HG03432 (cell line): ENCODE measurements around the gene IGFBP6.
A peak's percentile ranks its signal among the peaks of the same experiment; 100 is the strongest.
"Not testable (repeated sequence)": the region's sequence is repeated elsewhere in the genome, so short reads cannot be mapped to it uniquely, and the experiment has no call there.

Source experiments
- ATAC-seq: cut with Tn5 transposase; IDR thresholded peaks from one replicate; pipeline ENCODE4 v1.9.1; 2021; ENCODE audit warnings: mild to moderate bottlenecking, moderate library complexity; ENCODE audit not compliant: unreplicated experiment

The IGFBP6 gene

DNA sequence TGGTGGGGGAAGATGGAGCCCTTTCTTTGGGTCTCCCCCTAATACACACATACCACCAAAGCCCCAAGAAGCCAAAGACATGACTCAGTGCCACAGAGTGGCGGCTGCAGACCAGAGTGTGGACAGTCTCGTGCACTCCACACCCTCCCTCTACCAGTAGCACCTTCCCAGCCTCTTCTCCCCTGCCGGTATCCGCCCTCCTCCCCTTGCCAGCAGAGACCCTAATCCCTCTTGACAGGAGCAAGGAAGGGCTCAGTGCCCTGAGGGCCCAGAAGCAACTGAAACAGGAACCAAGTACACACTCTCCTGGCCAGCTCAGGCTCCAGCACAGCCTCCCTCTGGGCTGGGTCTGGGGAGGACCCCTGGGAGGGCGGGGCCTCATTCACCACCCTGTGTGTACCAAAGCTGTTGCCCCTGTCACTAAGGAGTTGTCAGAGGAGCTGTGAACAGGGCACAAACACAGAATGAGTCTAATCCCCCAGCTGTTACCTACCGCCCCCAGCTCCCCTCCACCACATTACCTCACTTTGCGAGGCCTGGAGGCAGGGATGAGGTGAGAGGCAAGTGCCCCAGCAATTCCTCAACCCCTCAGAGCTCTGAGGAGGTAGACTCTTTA lies 26.5 kb upstream of the IGFBP6 start:
- ATAC-seq: no peak

DNA sequence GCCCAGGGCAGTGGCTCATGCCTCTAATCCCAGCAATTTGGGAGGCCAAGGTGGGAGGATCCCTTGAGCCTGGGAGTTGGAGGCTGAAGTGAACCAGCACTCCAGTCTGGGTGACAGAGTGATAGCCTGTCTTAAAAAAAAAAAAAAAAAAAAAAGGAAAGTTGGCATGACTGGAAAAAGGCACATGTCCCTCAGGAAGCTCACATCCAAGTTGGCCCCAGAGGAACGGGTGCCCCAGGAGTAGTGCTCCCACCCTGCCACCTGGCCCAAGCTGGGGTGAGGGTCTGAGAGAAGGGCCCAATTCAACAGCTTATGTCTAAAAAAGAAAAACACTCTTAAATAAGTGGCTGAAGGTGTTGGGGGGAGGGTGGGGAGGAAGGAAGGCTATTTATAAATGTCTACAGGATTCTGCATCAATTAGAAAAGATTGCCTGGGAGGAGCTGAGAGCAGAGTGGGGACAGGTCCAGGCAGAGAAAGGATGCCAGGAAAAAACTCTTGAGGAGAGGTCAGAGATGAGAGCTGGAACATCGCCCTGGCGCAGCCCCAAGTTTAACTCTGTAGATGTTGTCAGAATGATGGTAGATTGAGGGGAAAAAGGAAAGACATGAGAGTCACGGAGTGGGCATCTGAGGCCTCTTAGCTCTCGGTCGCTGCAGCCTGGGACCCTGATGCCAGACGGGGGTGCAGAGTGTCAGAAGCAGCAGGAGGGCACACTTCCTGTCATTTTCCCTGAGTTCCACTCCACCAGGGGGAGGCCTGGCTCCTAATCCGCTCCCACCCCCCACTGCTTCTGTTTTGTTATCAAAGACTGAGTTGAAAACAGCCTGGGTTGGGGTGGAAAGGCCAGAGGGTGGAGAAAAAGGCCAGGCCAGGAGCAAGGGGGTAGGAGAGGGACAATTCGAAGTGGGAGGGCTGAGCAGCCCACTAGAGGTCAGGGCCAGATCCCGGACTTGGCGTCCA lies 25.6 kb upstream of the IGFBP6 start:
- no peak for ATAC-seq

DNA sequence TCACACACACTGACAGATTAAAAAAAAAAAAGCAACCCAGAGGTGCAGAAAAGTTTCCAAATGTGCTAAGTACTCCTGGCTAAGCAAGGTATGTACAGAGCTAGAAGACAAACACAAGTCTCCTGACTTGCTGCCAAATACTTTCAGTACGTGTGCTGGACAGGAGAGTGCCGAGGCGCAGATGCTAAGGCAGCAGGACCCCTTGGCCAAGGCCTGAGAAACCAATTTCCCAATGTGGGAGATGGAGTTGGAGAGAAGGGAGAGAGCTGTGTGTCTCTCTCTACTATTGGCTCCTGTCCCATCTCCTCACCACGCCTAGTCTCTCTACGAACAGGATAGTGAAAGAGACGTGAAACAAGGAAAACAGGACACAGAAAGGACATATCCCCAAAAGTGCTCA lies 23.6 kb upstream of the IGFBP6 start:
- ATAC-seq: no peak

DNA sequence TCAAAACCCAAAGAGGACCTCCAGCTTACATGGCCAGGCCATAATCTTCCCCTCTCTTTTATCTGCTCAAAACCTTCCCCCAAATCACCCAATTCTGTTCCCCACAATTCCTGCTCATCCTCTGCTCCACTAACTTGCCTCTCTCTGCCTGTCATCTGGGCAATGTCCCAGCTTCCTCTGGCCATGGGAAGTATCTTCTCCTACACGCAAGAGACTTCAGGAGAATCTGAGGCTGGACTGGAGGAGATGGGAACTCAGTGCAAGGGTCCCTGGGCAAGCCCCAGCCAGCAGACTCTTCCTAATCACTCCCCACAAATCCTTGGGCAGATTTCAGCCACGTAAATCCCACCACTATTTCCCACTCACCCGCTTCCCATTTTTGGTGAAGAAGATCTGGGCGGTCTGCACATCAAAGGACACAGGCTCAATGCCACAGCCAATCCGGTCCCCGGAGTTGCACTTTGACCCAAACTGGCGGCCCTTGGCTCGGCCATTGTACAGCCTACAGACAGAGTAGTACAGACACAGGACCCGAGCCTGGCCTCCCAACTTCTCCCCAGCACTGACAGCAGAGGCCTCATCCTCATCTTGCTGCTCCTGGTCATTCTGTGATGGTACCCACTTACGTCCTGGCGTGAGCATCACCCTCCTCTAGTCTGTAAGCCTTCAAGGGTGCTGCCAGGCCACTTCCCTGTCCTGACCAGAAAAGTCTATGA lies 23.0 kb upstream of the IGFBP6 start:
- no peak for ATAC-seq

DNA sequence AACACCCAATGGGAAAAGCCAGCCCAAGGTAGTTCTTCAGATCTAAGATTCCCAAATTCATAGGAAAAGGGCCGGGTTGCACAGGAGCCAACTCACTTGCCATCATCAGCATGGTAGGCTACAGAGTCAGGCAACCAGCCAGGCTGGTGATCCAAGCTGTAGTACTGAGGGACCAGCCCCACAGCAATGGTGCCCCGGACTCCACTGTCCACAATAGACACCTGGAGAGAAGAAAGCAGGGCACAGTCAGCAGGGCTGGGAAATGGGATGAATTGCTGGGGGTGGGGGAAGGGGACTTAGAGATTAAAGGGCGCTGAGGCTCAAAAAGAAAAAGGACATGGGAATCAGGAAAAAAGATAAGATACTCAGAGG lies 22.5 kb upstream of the IGFBP6 start:
- ATAC-seq: no peak

DNA sequence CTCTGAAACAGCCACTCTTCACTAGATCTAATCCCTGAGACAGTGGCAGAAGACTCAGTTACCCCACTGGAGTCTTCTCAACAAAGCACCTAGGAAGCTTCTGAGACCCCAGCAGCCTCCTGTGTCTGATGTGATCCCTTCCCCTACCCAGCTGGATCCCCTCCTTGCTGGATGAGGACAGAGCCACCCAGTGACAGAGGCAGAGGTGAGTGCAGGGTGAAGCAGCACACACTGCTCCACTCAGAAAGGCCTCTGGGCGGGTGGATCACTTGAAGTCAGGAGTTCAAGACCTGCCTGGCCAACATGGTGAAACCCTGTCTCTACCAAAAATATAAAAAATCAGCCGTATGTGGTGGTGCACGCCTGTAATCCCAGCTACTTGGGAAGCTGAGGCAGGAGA lies 21.0 kb upstream of the IGFBP6 start:
- no peak for ATAC-seq

DNA sequence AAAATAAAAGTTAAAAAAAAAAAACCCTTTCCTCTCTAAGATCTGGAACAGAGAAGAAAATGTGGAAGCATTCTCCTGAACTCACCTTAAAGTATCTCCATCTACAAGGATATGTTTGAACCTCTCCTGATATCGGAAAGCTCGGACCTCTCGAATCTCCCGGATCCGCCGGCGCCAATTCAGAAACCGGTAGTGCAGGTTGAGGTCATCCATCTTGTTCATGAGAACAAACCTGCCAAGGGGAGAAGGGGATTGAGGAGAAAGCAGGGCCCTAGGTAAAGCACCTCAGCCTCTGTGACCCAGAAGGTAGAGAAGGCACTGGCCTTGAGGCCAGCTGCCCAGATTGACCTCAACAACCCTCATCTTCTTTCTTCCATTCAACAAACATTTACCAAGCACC lies 20.4 kb upstream of the IGFBP6 start:
- no peak for ATAC-seq

DNA sequence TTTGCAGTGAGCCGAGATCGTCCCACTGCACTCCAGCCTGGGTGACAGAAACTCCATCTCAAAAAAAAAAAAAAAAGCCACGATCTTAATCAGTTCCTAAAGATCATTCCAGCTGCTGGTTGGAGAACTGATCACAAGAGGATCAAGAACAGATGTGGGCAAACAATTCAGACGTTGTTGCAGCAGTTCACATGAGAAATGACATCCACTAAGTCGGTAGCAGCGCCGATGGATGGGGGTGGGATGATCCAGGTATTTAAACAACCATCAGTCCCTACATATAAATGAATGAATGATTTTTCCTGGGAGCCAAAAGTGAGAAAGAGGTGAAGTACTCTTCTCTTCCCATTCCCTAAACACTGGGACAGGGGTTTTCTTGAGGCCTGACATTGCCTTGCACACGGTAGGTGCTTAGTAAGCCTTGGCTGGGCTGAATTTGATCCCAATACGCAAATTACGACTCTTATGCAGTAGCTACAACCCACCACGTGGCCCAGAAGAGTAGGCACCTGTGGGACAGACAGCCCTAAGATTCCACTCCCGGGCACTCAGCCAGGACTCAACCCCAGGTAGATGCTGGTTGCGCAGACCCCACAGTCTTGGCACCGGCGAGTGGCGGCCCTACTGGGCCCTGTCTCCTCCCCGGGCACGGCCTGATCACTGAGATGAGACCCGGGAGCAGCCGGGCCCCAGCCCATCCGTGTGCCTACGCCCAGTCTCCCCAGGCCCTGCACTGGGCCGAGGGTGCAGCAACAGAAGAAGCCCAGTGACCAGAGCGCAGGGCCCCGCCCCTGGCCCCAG lies 18.8 kb upstream of the IGFBP6 start:
- ATAC-seq: no peak

DNA sequence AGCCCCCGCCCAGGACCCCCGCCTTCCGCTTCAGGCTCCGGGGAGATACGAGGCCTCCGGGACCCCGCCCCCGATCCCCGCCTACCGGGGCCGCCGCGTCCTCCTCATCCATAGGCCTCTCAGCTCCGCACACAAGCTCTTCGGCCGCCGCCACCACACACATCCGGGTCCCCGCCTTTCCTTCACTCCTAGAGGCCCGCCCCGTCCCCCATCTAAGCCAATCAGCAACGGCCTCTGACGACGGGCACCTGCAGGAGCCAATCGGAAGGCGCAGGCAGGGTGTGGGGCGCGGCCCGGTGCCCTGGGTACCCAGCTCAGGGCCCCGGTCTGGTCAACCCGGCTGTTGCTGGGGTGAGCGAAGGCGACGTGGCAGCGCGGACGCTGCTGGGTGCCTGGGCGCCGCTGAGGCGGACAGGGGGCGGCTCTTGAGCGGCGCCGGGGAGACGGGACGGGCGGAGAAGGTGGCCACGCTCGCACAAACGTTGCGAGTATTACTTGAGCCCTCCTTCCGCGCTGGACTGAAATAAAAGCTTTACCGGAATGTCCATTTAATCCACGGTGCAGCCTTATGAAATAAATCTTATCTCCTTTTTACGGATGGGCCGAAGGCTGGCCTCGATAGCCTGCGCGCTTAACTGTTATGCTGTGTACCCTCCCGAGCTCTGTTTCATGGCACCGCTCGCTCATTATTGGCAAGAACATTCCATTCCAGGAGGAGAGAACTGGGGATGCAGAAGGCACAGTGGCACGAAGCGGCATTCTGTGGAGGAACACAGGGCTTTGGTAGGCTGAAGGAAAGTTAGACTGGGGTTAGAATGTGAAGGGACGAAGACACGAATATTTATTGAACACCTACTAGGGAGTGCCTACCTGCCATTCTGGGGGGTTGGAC lies 18.0 kb upstream of the IGFBP6 start, which contains the start of gene SPRYD3:
Gene SPRYD3, minus strand, starts transcription at position 165 of the 892 bp plus-strand sequence. Its CDS starts 57 bp downstream, at position 108.
- ATAC-seq: peak; percentile 99

DNA sequence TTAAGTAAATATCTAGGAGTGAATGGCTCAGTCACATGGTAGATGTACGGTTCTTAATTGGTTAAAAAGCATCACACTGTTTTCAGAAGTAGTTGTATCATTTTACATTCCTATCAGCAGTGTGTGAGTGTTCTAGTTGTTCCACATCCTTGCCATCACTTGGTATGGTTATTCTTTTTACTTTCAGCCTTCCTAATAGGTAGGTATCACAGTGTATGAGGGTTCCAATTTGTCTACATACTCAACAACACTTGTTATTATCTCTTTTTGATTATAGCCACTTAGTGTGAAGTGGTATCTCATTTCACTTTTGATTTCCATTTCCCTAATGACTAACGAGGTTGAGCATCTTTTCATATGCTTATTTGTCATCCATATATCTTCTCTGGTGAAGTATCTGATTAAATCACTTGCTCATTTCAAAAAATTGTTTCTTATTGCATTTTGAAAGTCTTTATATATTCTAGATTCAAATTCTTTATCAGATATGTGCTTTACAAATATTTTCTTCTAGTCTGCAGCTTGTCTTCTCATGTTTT lies 14.8 kb upstream of the IGFBP6 start:
- ATAC-seq: no peak

DNA sequence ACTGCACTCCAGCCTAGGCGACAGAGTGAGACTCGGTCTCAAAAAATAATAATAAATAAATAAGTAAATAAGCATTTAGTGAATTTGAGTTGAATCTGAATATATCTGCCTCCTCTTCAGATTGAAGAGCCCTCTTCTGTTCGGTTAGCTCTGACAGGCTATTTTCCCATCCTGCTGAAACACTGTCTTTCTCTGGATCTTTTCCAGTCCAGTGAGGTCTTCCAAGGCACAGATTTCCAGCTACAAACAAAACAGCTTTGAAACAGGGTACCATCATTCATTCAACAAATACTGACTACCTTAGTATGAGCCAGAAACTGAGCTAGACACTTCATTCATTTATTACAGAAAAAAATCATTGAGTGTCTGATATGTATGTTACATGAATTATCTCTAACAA lies 11.1 kb upstream of the IGFBP6 start:
- no peak for ATAC-seq

DNA sequence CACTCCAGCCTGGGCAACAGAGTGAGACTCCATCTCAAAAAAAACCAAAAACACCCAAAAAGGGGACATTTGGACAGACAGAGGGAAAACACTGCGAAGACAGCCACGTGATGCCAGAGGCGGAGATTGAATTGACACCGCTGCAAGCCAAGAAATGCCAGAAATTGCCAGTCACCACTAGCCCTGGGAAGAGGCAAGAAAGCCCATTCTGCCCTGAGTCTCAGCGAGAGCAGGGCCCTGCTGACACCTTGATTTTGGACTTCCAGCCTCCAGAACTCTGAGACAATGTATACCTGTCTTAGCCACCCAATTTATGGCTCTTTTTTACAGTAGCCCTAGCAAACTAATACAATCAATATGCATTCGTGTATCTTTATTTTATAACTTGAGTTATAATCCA lies 7.4 kb upstream of the IGFBP6 start:
- ATAC-seq: no peak

DNA sequence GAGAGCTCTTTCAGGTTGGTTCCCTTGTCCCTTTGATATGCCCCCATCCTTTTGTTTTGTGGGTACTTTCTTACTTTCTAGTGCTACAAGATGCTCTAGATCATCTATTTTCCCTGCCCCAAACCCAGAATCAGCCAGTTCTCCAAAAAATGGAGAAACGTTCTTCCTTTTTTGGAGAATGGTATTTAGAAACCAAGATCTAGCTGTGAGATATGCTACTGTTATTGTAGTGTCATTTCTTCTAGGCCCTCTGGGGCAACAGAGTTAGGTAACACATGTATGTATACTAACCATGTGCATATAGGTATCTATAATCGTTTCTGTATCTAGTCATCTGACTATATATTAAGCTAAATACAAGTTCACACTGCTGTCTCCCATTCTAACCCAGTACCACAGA lies 6.9 kb upstream of the IGFBP6 start:
- no peak for ATAC-seq

DNA sequence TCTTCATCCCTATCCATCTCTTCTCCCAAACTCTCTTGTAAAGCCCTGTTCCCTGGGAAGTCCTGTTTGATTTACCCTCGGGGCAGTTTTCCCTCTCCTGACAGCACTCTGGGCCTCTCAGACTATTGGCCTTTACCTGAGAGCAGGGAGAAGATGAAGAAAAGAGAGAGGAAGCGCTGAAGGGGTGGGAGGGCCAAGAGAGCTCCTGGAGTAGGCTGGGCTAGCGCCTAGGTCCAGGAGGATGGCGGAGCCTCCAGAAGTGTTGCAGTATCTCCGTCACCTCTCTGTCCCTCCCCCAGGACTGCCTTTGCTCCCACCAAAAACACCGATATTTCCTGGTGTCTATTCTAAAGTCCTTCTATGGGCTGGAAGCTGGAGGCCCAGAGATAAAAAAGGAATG lies 5.7 kb upstream of the IGFBP6 start:
- ATAC-seq: no peak

DNA sequence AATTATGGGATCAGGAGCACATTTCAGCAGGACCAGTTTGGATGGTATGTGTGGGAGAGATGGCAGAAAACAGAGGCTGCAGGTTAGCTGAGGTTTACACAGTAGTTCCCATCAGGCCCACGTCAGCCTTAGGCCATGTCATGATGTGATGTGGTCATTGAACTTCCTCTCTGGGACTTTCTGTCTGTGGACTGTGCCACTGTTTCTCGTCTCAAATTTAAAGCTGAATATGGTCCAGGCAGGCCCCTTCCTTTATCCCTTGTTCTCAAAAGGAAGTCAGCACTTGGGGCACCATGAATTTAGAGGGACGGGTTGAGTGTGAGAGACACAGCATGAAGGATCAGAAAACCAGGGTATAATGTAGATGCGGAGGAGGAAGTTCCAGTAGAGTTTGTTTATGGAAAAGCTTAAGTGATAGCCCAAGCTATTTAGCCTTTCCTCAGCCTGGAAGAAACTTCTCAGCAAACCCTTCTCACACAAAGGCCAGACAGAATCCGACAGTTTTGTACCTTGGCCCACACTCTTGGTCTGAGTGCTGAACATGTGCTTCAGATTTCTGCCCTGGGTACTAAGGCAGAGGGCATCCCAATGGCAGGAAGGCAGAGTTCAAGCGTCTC lies 3.6 kb upstream of the IGFBP6 start:
- no peak for ATAC-seq

DNA sequence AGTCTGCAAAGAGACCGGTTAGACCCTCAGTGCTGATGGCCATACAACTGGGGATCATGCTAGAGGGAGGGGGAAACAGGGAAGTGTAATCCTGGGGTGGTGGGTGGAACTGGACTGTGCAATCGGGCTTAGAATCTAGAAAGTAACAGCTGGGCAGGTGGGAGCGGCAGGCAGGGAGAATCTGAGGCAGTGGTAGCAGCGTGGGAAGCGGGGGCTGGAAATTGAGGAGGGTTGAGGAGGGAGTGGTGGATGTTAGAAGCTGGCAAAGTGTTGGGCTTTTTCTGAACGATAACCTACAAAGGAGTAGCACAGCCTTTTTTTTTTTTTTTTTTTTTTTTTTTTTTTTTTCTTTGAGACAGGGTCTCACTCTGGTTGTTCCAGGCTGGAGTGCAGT lies 3.1 kb upstream of the IGFBP6 start:
- ATAC-seq: no peak

DNA sequence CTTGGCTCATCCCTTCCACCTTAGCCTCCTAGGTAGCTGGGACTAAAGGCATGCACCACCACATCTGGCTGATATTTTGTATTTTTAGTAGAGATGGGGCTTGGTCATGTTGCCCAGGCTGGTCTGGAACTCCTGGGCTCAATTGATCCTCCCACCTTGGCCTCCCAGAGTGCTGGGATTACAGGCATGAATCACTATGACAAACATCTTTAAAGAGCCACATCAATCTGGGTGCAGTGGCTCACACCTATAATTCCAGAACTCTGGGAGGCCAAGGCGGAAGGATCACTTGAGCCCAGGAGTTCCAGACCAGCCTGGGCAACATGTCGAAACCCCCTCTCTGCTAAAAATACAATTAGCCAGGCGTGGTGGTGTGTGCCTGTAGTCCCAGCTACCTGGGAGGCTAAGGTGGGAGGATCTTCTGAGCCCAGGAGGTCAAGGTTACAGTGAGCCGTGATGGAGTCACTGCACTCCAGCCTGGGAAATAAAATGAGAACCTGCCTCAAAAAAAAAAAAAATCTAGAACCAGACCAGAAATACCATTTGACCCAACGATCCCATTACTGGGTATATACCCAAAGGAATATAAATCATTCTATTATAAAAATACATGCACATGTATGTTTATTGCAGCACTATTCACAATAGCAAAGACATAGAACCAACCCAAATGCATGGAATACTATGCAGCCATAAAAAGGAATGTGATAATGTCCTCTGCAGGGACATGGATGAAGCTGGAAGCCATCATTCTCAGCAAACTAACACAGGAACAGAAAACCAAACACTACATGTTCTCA lies 2.5 kb upstream of the IGFBP6 start:
- ATAC-seq: not testable (repeated sequence)

DNA sequence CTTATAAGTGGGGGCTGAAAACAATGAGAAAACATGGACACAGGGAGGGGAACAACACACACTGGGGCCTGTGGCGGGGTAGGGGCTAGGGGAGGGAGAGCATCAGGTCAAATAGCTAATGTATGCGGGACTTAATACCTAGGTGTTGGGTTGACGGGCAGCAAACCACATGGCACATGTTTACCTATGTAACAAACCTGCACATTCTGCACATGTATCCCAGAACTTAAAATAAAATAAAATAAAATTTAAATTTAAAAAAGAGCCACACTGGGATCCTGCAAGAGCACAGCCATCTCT lies 1.9 kb upstream of the IGFBP6 start:
- ATAC-seq: not testable (repeated sequence)
